ENCODE results near the gene COX7A2L.

Gene COX7A2L

DNA sequence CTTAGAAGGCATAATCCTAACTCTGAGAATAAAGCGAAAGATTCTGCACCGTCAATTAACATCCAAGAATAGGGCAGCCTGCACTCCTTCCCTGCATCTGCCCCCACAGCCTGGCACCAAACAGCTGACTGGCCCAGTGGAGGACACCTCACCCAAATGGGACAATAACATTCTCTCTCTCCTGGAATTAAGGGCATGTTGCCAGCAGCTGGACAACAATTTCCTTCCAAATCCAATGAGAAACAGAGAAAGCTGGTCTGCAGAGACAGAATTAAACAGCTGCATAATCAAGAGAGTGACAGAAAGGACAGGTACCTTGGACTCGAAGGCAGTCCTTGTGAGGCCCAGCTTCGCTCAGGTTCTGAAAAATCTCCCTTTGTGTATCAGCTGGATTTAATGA lies 15.0 kb downstream of the COX7A2L start:
- no peaks in the 10 kb centered on the region for H3K27me3 ChIP-seq (ENCODE audit: insufficient read depth, low read length)
- no peak overlapping the region for H3K27ac ChIP-seq (ENCODE audit: low read length)
- no peak overlapping the region for H3K9ac ChIP-seq (ENCODE audit: low read depth, low read length)
- no peaks in the 10 kb centered on the region for H3K4me1 ChIP-seq (ENCODE audit: insufficient read depth, low read length)
- H3K36me3 ChIP-seq (ENCODE audit: insufficient read depth, low read depth, low read length): peaks cover 31% of the 10 kb centered on the region
- H3K9me3 ChIP-seq (ENCODE audit: insufficient read depth, low read depth, low read length): no peaks in the 10 kb centered on the region
- no peak overlapping the region for H3K4me3 ChIP-seq (ENCODE audit: low read length)

DNA sequence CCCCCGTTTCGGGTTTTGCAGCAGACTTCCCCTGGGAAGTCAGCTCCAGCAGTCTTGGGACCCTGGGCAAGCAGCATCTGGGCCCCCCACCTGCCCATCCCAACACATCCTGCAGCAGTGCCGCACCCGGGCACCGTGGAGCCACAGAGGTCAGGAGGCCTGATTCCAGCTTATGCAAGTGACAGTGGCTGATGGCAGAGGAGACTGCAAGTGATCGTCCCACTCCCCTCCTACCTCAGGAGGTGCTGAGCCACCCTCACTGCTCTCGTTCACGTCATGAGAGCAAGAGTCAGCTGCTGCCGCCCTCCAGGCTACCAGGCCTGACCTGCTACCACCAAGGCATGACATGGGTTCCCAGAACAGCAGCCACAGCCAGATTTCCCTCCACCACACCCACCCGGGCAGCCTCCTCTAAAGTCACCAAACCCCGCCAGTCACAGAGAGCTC lies 18.2 kb downstream of the COX7A2L start:
- no peak overlapping the region for H3K27ac ChIP-seq (ENCODE audit: low read length)
- no peak overlapping the region for H3K4me3 ChIP-seq (ENCODE audit: low read length)
- H3K27me3 ChIP-seq (ENCODE audit: insufficient read depth, low read length): no peaks in the 10 kb centered on the region
- H3K36me3 ChIP-seq (ENCODE audit: insufficient read depth, low read depth, low read length): peaks cover 17% of the 10 kb centered on the region; the same call in 1 of the 2 replicates
- H3K9ac ChIP-seq (ENCODE audit: low read depth, low read length): no peak overlapping the region; the same call in 1 of the 2 replicates
- H3K4me1 ChIP-seq (ENCODE audit: insufficient read depth, low read length): no peaks in the 10 kb centered on the region
- no peaks in the 10 kb centered on the region for H3K9me3 ChIP-seq (ENCODE audit: insufficient read depth, low read depth, low read length)

DNA sequence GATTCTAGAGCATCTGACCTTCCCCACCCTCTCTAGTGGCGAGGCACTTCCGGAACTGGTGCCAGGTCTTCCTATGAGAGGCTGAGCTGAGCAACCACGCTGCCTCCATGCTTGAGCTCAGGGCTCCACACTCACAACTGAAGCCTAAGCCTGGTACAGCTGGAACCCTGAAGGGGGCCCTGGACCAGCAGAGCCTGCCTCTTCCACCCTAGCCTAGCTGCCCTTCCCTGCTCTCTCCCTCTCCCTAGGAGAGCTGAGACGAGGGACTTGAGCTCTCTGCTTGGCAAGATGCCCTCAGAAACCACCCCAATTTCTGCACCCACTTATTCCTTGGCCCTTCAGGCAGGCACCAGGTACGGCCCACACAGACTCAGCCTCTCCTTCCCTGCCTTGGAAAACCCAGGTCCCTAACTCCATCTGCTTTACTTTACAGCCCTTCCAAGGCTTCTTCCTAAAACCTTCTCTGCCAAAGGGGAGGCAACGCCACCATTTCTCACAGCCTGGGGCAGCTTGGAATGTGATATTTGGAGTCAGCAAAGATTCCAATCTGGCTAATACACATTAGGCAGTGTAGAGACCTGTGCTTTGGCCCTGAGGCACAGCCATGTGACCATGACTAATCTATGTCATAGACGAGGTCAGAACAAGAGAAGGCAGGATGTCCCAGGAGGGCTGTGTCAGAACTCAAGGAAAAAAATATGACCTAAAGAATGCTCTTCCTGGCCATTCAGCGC lies 18.8 kb downstream of the COX7A2L start:
- Histone ChIP-seq H3K9ac (ENCODE audit: low read depth, low read length) (peak overlapping the region; percentile 41; the same call in 1 of the 2 replicates), H3K27me3 (ENCODE audit: insufficient read depth, low read length) (no peaks in the 10 kb centered on the region), H3K9me3 (ENCODE audit: insufficient read depth, low read depth, low read length) (no peaks in the 10 kb centered on the region), H3K4me3 (ENCODE audit: low read length) (no peak overlapping the region), H3K36me3 (ENCODE audit: insufficient read depth, low read depth, low read length) (peaks cover 18% of the 10 kb centered on the region; the same call in 1 of the 2 replicates), H3K4me1 (ENCODE audit: insufficient read depth, low read length) (no peaks in the 10 kb centered on the region), H3K27ac (ENCODE audit: low read length) (no peak overlapping the region)

DNA sequence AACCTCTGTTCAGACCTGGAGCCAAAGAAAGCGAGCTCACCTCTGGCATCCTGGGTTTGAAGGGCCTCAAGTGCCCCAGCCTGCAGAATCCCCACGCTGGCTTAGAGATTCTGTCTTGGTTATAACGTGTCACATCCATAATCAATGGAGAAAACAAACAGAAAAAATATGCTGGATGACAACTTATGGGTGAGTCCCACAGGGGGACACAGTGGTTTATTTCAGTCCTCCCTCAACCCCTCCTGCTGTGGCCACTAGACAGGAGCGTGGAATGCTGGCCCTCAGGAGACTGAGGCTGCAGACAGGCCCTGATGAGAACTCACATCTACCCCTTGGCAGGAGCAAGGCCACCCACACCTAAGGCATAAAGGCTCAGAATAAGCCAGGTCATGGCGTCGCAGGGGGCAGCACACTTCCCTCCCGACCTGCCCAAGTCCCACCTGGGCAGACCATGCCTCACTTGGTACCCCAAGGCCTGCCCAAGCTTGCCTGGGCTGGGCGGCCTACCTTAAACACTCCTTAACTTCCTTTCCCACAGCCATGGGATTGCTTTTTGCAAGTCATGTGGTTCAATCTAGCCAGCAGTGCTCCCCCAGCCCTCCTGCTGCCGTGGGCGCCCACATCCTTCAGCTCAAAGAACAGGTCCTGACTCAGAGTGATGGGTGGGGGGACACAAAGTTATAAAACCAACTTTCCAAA lies 19.9 kb downstream of the COX7A2L start:
- no peaks in the 10 kb centered on the region for H3K27me3 ChIP-seq (ENCODE audit: insufficient read depth, low read length)
- no peaks in the 10 kb centered on the region for H3K4me1 ChIP-seq (ENCODE audit: insufficient read depth, low read length)
- H3K9ac ChIP-seq (ENCODE audit: low read depth, low read length): no peak overlapping the region
- no peak overlapping the region for H3K4me3 ChIP-seq (ENCODE audit: low read length)
- no peak overlapping the region for H3K27ac ChIP-seq (ENCODE audit: low read length)
- no peaks in the 10 kb centered on the region for H3K9me3 ChIP-seq (ENCODE audit: insufficient read depth, low read depth, low read length)
- peaks cover 23% of the 10 kb centered on the region; the same call in 1 of the 2 replicates for H3K36me3 ChIP-seq (ENCODE audit: insufficient read depth, low read depth, low read length)

DNA sequence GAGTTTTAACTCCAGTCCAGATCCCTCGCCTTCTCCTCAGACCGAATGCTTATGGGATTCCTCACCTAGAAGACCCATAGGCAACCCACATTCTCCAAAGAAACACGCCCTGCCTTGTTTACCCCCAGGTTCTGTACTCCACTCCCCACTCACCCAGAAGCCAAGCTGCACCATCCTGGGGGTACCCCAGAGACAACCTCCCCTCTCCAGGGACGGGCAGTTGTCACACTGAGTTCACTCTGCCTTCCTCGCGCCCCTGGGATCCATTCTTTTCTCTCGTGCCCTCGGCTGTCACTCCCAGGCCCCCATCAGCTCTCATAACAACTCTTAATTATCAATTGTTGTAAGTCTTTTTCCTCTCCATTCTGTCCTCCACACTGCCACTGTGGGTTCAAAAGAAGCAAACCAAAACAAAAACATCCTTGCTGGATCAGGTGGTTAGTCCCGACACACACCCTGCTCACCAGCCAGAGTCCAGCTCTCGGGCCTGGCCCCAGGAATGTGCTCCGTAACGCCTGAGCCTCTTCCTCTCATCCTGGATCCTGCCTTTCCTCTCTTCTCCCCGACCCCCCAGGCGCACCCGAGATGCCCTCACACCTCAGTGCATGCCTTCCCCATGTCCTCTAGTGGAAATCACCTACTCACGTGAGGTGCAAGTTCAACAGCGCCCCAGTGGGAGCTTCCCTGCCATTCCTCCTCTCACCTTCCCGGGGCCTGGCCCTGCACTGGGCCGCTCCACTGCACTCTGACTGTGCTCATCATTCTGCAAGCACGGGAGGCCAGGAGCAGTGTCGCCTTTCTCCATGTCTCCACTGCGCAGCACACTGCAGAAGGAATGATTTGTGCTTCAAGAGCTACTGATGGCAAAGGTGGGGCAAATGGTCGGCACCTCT lies 20.7 kb downstream of the COX7A2L start:
- Histone ChIP-seq H3K36me3 (ENCODE audit: insufficient read depth, low read depth, low read length) (peaks cover 23% of the 10 kb centered on the region; the same call in 1 of the 2 replicates), H3K4me1 (ENCODE audit: insufficient read depth, low read length) (no peaks in the 10 kb centered on the region), H3K27ac (ENCODE audit: low read length) (no peak overlapping the region), H3K4me3 (ENCODE audit: low read length) (no peak overlapping the region), H3K9me3 (ENCODE audit: insufficient read depth, low read depth, low read length) (no peaks in the 10 kb centered on the region), H3K9ac (ENCODE audit: low read depth, low read length) (no peak overlapping the region), H3K27me3 (ENCODE audit: insufficient read depth, low read length) (no peaks in the 10 kb centered on the region)

DNA sequence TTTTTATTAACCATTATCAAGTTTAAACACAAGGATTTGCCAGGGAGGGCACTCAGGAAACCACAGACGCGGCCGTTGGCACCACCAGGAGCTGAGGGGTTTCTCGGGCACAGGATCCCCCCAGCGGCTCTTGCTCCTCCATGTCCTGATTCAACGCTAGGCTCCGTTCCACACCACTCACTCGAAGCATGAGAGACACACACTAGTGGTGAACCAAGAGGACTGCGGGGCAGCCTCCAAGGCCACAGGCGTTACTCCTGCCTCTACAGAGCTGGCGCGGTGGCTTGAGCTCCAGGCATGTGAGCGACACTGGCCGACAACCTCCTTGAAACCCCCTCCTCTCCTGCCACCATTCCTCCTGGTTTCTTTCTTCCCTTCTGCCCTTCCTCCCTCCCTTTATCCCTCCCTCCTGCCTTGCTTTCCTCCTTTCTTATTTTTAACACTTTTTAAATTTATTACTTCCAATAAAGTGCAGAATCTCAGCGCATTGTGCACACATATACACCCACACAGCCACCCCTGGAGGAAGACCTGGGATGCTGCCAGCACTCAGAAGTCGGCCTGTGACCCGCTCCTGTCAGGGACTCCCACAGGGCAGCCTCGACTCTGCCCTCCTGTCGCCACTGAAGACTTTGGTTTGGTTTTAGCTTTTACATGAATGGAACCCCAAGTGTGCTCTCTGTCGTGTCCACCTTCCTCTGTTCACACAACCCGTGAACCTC lies 21.7 kb downstream of the COX7A2L start:
- no peaks in the 10 kb centered on the region for H3K9me3 ChIP-seq (ENCODE audit: insufficient read depth, low read depth, low read length)

DNA sequence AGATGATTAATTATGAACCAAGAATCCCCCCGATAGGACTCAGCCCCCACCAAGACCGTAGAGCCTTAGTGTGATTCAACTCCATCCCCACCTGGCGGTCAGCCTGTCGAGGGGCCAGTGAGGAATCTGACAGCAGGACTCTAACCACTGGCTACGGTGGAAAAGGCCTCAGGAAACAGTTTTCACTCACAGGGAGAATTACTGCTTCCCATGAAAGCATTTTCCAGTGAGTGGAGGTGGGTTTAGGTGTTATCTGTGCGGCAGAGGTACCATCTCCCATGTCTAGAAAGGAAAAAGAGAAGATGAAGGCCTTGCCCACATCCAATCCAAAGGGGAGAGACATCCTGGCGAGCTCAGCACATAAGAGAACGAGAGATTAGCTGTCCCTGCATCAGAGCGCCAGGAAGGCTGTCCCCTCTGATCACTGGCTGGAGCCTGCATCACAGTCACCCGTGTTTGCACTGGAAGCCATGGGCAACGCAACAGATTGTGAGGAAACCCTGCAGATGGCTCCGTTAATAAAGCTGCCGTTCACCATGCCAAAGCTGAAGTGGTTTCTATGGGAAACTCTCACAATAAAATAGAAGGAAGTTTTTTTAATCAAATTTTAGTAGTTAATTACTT lies 22.3 kb downstream of the COX7A2L start:
- no peaks in the 10 kb centered on the region for H3K9me3 ChIP-seq (ENCODE audit: insufficient read depth, low read depth, low read length)
- no peaks in the 10 kb centered on the region for H3K4me1 ChIP-seq (ENCODE audit: insufficient read depth, low read length)
- no peak overlapping the region for H3K27ac ChIP-seq (ENCODE audit: low read length)
- H3K36me3 ChIP-seq (ENCODE audit: insufficient read depth, low read depth, low read length): peaks cover 29% of the 10 kb centered on the region; the same call in 1 of the 2 replicates
- no peaks in the 10 kb centered on the region for H3K27me3 ChIP-seq (ENCODE audit: insufficient read depth, low read length)
- H3K9ac ChIP-seq (ENCODE audit: low read depth, low read length): no peak overlapping the region
- no peak overlapping the region for H3K4me3 ChIP-seq (ENCODE audit: low read length)

More for the DNA sequence above, 21.7 kb downstream of the COX7A2L start:
- no peaks in the 10 kb centered on the region for H3K27me3 ChIP-seq (ENCODE audit: insufficient read depth, low read length)
- peaks cover 23% of the 10 kb centered on the region; the same call in 1 of the 2 replicates for H3K36me3 ChIP-seq (ENCODE audit: insufficient read depth, low read depth, low read length)
- H3K4me3 ChIP-seq (ENCODE audit: low read length): no peak overlapping the region
- no peak overlapping the region for H3K9ac ChIP-seq (ENCODE audit: low read depth, low read length)
- no peaks in the 10 kb centered on the region for H3K4me1 ChIP-seq (ENCODE audit: insufficient read depth, low read length)
- H3K27ac ChIP-seq (ENCODE audit: low read length): no peak overlapping the region

DNA sequence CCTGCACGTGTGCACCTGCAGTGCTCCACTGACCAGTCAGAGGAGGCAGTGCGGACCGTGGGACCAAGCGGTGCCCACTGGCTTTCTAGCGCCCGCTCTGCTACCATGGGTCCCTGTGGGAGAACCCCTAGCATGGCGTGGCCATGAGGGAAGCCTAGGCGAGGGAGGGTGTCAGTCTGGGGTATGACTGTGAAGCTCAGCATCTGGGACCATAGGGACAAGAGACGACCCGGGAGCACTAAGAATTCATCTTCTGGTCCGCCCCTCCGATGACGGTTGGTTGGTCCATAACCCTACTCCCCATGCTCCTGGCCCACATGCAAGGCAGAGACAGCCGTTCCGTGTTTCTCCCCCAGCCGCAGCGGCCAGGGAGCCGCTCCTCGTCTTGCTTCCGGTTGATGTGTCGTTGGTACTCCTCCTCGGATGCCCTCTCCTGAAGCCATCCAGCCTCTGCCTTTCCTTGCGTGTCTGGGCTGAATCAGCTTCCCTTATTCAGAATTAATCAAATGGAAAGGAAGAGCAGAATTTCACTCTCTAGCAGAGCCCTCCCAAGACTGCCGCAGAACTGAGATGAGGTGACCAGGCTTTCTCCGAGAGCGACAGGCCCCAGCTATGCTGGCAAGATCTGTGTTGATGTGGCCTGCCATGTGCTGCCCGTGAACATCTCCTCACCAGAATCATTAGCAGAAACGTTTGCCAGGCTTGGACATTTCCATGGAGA lies 23.0 kb downstream of the COX7A2L start:
- Histone ChIP-seq H3K9ac (ENCODE audit: low read depth, low read length) (no peak overlapping the region), H3K27ac (ENCODE audit: low read length) (no peak overlapping the region), H3K4me3 (ENCODE audit: low read length) (no peak overlapping the region), H3K4me1 (ENCODE audit: insufficient read depth, low read length) (no peaks in the 10 kb centered on the region), H3K27me3 (ENCODE audit: insufficient read depth, low read length) (no peaks in the 10 kb centered on the region), H3K9me3 (ENCODE audit: insufficient read depth, low read depth, low read length) (no peaks in the 10 kb centered on the region), H3K36me3 (ENCODE audit: insufficient read depth, low read depth, low read length) (peaks cover 36% of the 10 kb centered on the region)

DNA sequence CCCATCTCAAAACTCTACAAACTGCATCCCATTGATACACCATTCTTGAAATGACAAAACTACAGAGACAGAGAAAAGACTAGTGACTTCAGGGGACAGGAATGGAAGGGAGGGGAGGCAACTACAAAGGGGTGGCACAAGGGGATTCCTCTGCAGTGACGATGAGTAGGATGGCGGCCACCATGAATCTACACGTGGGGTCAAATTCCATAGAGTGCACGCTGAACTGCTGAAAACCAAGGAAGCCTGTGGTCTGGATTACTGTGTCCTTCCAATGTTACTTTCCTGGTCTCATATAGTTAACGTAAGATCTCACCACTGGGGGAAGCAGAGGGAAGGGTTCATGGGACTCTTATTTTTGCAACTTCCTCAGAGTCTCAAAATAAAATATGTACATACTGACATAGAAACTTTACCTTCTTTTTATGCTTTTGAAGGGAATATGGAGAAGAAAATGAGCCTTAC lies 23.6 kb downstream of the COX7A2L start:
- Histone ChIP-seq H3K9me3 (ENCODE audit: insufficient read depth, low read depth, low read length) (no peaks in the 10 kb centered on the region), H3K27me3 (ENCODE audit: insufficient read depth, low read length) (no peaks in the 10 kb centered on the region), H3K36me3 (ENCODE audit: insufficient read depth, low read depth, low read length) (peaks cover 42% of the 10 kb centered on the region), H3K27ac (ENCODE audit: low read length) (no peak overlapping the region), H3K4me3 (ENCODE audit: low read length) (no peak overlapping the region), H3K9ac (ENCODE audit: low read depth, low read length) (no peak overlapping the region), H3K4me1 (ENCODE audit: insufficient read depth, low read length) (no peaks in the 10 kb centered on the region)

DNA sequence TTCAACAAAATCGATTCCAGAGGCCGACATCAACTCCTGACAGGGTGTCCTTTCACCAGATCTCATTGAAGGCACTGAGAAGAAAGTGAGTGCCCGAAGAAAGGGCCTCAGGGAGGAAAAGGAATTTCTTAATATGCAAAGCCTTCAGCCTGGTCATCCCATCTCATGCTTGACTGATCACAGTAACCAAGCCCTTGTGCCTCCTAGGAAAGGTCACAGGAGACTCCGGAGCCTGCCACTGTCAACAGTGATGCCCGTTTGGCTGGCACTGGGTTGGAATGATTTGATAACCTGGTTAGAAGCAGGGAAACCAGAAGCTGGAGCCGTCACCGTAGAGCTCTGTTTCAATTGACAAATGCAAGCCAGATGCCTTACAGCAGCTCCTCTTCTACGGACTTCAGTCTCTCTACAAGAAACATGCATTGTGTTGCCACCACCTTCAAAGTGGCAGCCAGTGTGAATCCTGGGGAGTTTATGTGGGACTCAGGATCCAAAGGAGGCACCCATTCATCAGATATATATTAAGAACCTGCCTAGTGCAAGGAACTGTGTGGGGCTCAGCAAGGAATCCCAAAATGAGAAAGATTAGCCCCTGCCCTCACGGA lies 24.6 kb downstream of the COX7A2L start:
- Histone ChIP-seq H3K9me3 (ENCODE audit: insufficient read depth, low read depth, low read length) (no peaks in the 10 kb centered on the region), H3K27ac (ENCODE audit: low read length) (no peak overlapping the region), H3K9ac (ENCODE audit: low read depth, low read length) (no peak overlapping the region), H3K4me1 (ENCODE audit: insufficient read depth, low read length) (no peaks in the 10 kb centered on the region), H3K27me3 (ENCODE audit: insufficient read depth, low read length) (no peaks in the 10 kb centered on the region), H3K36me3 (ENCODE audit: insufficient read depth, low read depth, low read length) (peaks cover 52% of the 10 kb centered on the region), H3K4me3 (ENCODE audit: low read length) (no peak overlapping the region)
